ENCODE measurements around the gene RSAD2.

The RSAD2 gene

DNA sequence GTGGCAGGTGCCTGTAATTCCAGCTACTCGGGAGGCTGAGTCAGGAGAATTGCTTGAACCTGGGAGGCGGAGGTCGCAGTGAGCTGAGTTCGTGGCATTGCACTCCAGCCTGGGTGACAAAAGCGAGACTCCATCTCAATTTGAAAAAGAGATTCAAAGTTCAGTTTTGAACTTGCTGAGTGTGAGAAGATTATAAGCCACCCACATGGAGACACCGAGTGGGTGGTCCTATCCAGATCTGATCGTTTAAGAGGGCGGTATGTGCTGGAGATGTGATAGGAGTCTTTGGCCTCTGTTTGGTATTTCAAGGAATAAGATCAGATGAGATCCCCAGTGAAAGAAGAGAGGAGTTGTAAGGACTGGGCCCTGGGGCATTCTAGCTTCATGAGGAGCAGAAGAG is 65.3 kb downstream of the RSAD2 start:
- H3K9me3 ChIP-seq (ENCODE audit: low read length), result no peaks in the 10 kb centered on the region
- no peak overlapping the region for H3K4me3 ChIP-seq (ENCODE audit: low read depth, low read length, poor library complexity, severe bottlenecking)
- no peak overlapping the region for H3K27ac ChIP-seq (ENCODE audit: low read depth, low read length, poor library complexity, severe bottlenecking)
- H3K27me3 ChIP-seq (ENCODE audit: insufficient read depth, low read length), result 0 out of 2 replicates have a peak, but pooled peaks cover 4% of the 10 kb centered on the region
- H3F3A ChIP-seq (ENCODE audit: insufficient read depth, low read length), result no peaks in the 10 kb centered on the region
- H2AFZ ChIP-seq (ENCODE audit: low read length), result no peak overlapping the region
- no peak overlapping the region for H3K4me2 ChIP-seq (ENCODE audit: low read length)
- H3K9me2 ChIP-seq (ENCODE audit: low read depth, low read length), result no peaks in the 10 kb centered on the region
- no peaks in the 10 kb centered on the region for H3K79me2 ChIP-seq (ENCODE audit: insufficient read depth, low read length)
- no peaks in the 10 kb centered on the region for H4K20me1 ChIP-seq (ENCODE audit: insufficient read depth, low read length)
- no peak overlapping the region for H3K9ac ChIP-seq (ENCODE audit: low read length)
- no peaks in the 10 kb centered on the region for H3K36me3 ChIP-seq (ENCODE audit: insufficient read depth, low read length)
- TF ChIP-seq, protein P1, sequence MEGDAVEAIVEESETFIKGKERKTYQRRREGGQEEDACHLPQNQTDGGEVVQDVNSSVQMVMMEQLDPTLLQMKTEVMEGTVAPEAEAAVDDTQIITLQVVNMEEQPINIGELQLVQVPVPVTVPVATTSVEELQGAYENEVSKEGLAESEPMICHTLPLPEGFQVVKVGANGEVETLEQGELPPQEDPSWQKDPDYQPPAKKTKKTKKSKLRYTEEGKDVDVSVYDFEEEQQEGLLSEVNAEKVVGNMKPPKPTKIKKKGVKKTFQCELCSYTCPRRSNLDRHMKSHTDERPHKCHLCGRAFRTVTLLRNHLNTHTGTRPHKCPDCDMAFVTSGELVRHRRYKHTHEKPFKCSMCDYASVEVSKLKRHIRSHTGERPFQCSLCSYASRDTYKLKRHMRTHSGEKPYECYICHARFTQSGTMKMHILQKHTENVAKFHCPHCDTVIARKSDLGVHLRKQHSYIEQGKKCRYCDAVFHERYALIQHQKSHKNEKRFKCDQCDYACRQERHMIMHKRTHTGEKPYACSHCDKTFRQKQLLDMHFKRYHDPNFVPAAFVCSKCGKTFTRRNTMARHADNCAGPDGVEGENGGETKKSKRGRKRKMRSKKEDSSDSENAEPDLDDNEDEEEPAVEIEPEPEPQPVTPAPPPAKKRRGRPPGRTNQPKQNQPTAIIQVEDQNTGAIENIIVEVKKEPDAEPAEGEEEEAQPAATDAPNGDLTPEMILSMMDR (IDR thresholded peaks at IDR 0.05; ENCODE audit: low read length), result no peak
- TF ChIP-seq EZH2 (IDR thresholded peaks at IDR 0.05; ENCODE audit: borderline replicate concordance, low read length), result no peak
- H3K4me1 ChIP-seq (ENCODE audit: insufficient read depth, low read length, severe bottlenecking), result no peaks in the 10 kb centered on the region

DNA sequence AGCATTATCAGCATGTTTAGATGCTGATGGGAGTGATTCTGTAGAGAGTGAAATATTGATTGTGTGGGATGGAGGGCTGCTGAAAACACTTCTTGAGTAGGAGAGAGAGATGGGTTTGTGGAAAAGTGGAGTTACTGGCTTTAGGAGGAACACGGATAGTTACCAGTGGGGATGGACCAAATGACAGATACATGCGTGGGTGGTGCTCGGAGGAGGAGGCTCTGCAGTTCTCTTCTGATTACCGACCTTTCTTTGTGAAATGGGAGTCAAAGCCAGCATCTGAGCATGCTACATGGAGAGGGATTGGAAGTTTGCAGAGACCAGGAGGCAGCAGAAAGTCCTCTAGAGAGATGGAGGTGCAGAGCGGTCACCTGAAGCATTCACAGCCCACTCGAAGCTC is 65.9 kb downstream of the RSAD2 start:
- H3K36me3 ChIP-seq (ENCODE audit: insufficient read depth, low read length), result no peaks in the 10 kb centered on the region
- no peak for TF ChIP-seq EZH2 (IDR thresholded peaks at IDR 0.05; ENCODE audit: borderline replicate concordance, low read length)
- TF ChIP-seq, protein P1 (IDR thresholded peaks at IDR 0.05; ENCODE audit: low read length), result no peak

DNA sequence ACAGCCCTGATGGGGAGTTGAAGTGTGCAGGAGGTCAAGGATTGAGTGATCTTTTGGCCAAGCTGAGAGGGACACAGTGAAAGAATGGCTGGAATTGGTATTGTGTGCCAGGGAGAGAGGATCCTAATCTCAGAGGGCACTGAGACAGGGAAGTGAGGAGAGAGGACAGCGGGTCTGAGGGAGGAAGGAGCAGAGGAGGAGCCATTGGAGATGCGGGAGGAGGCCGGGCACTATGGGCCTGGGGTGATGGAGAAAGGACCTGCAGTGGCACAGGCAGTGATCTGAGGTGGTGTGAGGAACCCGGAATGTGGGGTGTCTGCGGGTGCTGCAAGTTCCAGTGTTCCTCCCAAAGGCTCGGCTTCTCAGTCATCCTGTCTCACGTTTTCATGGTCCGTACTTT is 66.4 kb downstream of the RSAD2 start:
- no peak overlapping the region for H3K9ac ChIP-seq (ENCODE audit: low read length)
- no peaks in the 10 kb centered on the region for H3K4me1 ChIP-seq (ENCODE audit: insufficient read depth, low read length, severe bottlenecking)
- TF ChIP-seq, protein P1 (IDR thresholded peaks at IDR 0.05; ENCODE audit: low read length), result no peak
- no peak for TF ChIP-seq EZH2 (IDR thresholded peaks at IDR 0.05; ENCODE audit: borderline replicate concordance, low read length)
- H3K4me2 ChIP-seq (ENCODE audit: low read length), result no peak overlapping the region
- no peaks in the 10 kb centered on the region for H3K9me3 ChIP-seq (ENCODE audit: low read length)
- H2AFZ ChIP-seq (ENCODE audit: low read length), result no peak overlapping the region
- H4K20me1 ChIP-seq (ENCODE audit: insufficient read depth, low read length), result no peaks in the 10 kb centered on the region
- no peaks in the 10 kb centered on the region for H3K9me2 ChIP-seq (ENCODE audit: low read depth, low read length)
- no peak overlapping the region for H3K4me3 ChIP-seq (ENCODE audit: low read depth, low read length, poor library complexity, severe bottlenecking)
- H3K79me2 ChIP-seq (ENCODE audit: insufficient read depth, low read length), result no peaks in the 10 kb centered on the region
- H3K36me3 ChIP-seq (ENCODE audit: insufficient read depth, low read length), result no peaks in the 10 kb centered on the region
- no peaks in the 10 kb centered on the region for H3F3A ChIP-seq (ENCODE audit: insufficient read depth, low read length)
- no peak overlapping the region for H3K27ac ChIP-seq (ENCODE audit: low read depth, low read length, poor library complexity, severe bottlenecking)
- H3K27me3 ChIP-seq (ENCODE audit: insufficient read depth, low read length), result 0 out of 2 replicates have a peak, but pooled peaks cover 4% of the 10 kb centered on the region

More for the DNA sequence above, 65.9 kb downstream of the RSAD2 start:
- Histone ChIP-seq H3K9ac (ENCODE audit: low read length) (no peak overlapping the region), H2AFZ (ENCODE audit: low read length) (no peak overlapping the region), H3K27ac (ENCODE audit: low read depth, low read length, poor library complexity, severe bottlenecking) (no peak overlapping the region), H3K4me2 (ENCODE audit: low read length) (no peak overlapping the region), H3K9me2 (ENCODE audit: low read depth, low read length) (no peaks in the 10 kb centered on the region), H3K4me1 (ENCODE audit: insufficient read depth, low read length, severe bottlenecking) (no peaks in the 10 kb centered on the region), H3K4me3 (ENCODE audit: low read depth, low read length, poor library complexity, severe bottlenecking) (no peak overlapping the region), H3K79me2 (ENCODE audit: insufficient read depth, low read length) (no peaks in the 10 kb centered on the region), H3K9me3 (ENCODE audit: low read length) (no peaks in the 10 kb centered on the region), H3K27me3 (ENCODE audit: insufficient read depth, low read length) (0 out of 2 replicates have a peak, but pooled peaks cover 4% of the 10 kb centered on the region), H3F3A (ENCODE audit: insufficient read depth, low read length) (no peaks in the 10 kb centered on the region), H4K20me1 (ENCODE audit: insufficient read depth, low read length) (no peaks in the 10 kb centered on the region)
